ENCODE measurements around the gene TMEM140.

DNA sequence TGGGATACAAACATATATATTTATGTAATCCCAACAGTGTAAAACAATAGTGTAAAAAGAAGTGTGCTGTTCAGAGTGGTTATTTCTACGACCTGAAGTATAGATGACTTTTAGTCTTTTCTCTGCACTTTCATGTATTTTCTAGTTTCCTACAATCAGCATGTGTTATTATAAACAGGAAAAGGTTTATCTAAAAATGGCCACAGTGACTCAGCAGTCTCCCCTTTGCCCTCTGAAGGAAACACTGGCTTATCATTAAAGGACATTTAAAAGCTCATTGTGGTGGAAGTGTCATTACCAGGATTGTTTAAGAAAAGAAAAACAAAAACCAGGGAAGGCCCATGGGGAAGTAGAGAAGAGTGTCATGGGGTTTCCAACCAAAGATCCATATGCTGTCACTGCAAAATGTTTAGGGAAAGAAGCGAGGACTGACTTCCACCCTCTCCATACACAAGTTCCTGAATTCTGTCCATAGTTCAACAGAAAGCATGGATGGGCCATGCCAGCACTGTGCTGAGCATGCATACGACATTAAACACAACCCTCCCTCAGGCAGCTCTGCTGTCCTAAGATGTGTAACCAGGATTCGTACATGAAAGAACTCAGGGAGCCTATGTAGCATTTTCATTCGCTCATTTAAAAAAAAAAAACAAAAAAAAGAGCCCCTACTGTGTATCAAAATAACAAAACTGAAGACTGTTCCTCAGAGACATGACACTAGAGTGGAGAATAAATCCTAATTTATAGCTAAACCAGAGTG is 12.4 kb downstream of the TMEM140 start:
- TF ChIP-seq CTCF (IDR thresholded peaks at IDR 0.05; ENCODE audit: borderline replicate concordance, extremely low read depth, low read length, poor library complexity, severe bottlenecking) (no peak), EZH2 (IDR thresholded peaks at IDR 0.05; ENCODE audit: borderline replicate concordance, low read depth, low read length, severe bottlenecking) (no peak)
